Choroid plexus epithelial cell (primary cell): ENCODE measurements around the gene PCGF3.

ENCODE experiments used
- DNase-seq: peaks from one replicate; pipeline ENCODE4 v3.0.0-alpha.2; 2010; ENCODE audit warnings: low read depth
- H3K4me3 ChIP-seq: 2 replicates; pipeline ENCODE4 v1.5.1; 2011; ENCODE audit warnings: low read depth, mild to moderate bottlenecking, control low read depth, low read length, moderate library complexity
- CTCF ChIP-seq: conservative IDR thresholded peaks from 2 replicates; pipeline ENCODE4 v1.5.1; 2011; ENCODE audit warnings: low read depth, mild to moderate bottlenecking, control low read depth, inconsistent platforms, low read length, moderate library complexity

Gene PCGF3

GRCh38 chr4:680928-681645 lies 24.5 kb upstream of the PCGF3 start:
- no peak for TF ChIP-seq CTCF
- DNase-seq, result peak; percentile 44
- H3K4me3 ChIP-seq, result peak overlapping the region; percentile 49

- TF ChIP-seq CTCF, result no peak
- no peak for DNase-seq
- H3K4me3 ChIP-seq, result no peak overlapping the region
Measured at GRCh38 chr4:681736-682451, 23.7 kb upstream of the PCGF3 start.

GRCh38 chr4:682490-683172 lies 23.0 kb upstream of the PCGF3 start:
- no peak for DNase-seq
- H3K4me3 ChIP-seq, result no peak overlapping the region
- no peak for TF ChIP-seq CTCF

GRCh38 chr4:683247-683897 lies 22.3 kb upstream of the PCGF3 start:
- TF ChIP-seq CTCF, result no peak
- no peak for DNase-seq
- no peak overlapping the region for H3K4me3 ChIP-seq

- no peak overlapping the region for H3K4me3 ChIP-seq
- DNase-seq, result peak; percentile 82
- TF ChIP-seq CTCF, result peak; percentile 84
Measured at GRCh38 chr4:683982-684622, 21.5 kb upstream of the PCGF3 start.

GRCh38 chr4:684623-685327 lies 20.9 kb upstream of the PCGF3 start:
- no peak for TF ChIP-seq CTCF
- no peak overlapping the region for H3K4me3 ChIP-seq
- DNase-seq, result no peak
